HS-5 (cell line): ENCODE data around the gene HGS.

ENCODE experiments used
- DNase-seq: peaks from one replicate; pipeline ENCODE4 v3.0.0-alpha.2; 2012; ENCODE audit warnings: low read depth

The HGS gene, protein sequence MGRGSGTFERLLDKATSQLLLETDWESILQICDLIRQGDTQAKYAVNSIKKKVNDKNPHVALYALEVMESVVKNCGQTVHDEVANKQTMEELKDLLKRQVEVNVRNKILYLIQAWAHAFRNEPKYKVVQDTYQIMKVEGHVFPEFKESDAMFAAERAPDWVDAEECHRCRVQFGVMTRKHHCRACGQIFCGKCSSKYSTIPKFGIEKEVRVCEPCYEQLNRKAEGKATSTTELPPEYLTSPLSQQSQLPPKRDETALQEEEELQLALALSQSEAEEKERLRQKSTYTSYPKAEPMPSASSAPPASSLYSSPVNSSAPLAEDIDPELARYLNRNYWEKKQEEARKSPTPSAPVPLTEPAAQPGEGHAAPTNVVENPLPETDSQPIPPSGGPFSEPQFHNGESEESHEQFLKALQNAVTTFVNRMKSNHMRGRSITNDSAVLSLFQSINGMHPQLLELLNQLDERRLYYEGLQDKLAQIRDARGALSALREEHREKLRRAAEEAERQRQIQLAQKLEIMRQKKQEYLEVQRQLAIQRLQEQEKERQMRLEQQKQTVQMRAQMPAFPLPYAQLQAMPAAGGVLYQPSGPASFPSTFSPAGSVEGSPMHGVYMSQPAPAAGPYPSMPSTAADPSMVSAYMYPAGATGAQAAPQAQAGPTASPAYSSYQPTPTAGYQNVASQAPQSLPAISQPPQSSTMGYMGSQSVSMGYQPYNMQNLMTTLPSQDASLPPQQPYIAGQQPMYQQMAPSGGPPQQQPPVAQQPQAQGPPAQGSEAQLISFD

GRCh38 chr17:81683584-81684441 lies at the start of gene HGS, which contains the start of gene ARL16:
Gene HGS (plus strand): TSS chr17:81684011. CDS start chr17:81684067, 56 bp downstream.
Gene ARL16 (minus strand): TSS chr17:81683797. CDS start chr17:81683753, 44 bp downstream.
- peak; percentile 99 for DNase-seq

DNA sequence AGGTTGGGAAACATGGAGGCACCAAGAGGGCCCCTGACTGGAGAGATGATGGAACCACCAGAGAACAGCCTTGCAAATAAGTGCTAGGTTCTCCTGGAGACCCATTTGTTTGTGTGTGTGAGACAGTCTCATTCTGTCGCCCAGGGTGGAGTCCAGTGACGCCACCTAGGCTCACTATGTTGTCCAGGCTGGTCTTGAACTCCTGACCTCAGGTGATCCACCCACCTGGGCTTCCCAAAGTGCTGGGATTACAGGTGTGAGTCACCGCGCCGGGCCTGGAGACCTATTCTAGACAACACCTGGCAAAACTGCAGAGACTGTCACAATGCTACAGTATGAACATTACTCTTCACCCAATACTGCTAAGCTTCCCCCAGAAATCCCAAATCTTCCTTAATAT lies 48.4 kb upstream of the HGS start:
- no peak for DNase-seq

- DNase-seq, result no peak
Observed at GRCh38 chr17:81635973-81636504, 47.8 kb upstream of the HGS start.

DNA sequence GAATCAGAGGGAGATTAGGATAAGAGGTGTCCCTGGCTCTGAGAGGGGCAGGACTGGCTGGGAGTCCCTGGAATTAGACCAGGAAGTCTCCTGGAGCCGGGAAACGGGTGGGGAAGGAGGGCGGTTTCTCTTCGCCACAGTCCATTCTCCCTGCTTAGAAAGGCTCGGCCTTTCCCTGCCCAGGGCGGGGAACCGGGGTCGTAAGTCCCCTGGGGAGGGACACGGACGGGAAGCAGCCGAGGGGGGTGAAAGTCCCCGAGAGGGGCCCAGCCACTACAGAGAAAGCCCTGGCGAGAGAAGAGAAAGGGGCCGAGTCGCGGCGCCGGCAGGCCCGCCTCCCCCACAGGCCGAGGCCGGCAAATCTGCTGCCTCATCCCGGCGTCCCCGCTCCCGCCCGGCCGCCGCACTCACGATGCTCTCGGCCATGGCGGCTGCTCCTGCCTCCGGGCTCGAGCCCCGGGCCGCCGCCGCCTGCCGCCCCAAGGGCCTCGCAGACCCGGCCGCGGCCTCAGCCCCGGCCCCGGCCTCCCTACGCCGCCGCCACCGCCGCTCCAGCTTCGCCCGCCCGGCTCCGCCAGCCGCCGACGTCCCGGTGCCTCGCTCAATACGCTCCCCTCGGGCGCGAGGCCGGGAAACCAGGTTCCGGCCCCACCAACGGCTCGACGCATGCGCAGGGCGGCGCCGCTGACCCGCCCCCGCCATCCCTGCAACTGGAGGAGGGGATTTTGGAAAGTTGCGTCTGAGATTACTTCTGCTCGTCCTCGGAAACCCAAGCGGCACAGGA lies 47.1 kb upstream of the HGS start, which contains the start of the genes NPLOC4 and TSPAN10:
NPLOC4 (minus strand) TSS at position 608 of the 784 bp plus-strand sequence; CDS start at position 426, 182 bp downstream.
TSPAN10 (plus strand) TSS at position 692 of the 784 bp plus-strand sequence. CDS start 5,217 bp downstream, outside the sequence.
- DNase-seq, result peak; percentile 51

DNA sequence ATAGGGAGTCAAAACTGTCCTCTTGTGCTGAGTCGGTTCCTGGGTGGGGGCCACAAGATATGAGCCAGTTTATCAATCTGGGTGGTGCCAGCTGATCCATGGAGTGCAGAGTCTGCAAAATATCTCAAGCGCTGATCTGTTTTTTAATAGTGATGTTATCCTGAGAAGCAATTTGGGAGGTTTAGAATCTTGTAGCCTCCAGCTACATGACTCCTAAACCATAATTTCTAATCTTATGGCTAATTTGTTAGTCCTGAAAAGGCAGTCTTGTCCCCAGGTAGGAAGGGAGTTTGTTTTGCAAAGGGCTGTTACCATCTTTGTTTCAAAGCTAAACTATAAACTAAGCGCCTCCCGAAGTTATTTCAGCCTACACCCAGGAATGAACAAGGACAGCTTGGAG lies 45.1 kb upstream of the HGS start:
- no peak for DNase-seq

- no peak for DNase-seq
Observed at GRCh38 chr17:81640011-81640410, 43.8 kb upstream of the HGS start.

DNA sequence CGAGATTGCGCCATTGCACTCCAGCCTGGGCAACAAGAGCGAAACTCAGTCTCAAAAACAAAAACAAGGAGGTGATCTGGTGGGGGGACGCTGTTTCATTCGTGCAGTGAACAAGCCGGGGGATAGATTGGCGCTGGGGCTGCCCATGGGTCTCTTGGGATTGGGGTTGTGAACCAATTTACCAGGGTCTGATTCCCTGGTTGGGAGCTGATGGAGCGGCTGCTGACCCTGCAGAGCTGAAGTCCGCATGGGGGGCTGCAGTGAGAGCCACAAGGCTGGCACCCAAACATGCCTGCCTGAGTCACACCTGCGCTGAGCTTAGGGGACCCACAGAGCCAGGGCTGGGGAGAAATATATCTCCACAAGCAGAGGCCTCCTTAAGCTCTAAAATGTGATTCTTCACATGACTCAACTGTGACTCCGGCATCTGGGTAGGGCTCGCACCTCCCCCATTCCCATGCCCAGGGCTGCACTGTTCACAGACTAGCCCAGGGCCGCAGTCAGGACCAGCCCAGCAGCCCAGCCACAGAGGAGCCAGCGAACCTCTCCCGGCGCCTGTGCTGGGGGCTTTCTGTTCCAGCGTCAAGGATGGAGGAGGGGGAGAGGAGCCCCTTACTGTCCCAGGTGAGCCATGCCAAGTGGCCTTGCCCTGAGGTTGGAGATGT lies 41.9 kb upstream of the HGS start:
- DNase-seq, result peak; percentile 35

GRCh38 chr17:81644496-81644895 lies 39.3 kb upstream of the HGS start:
- no peak for DNase-seq

DNA sequence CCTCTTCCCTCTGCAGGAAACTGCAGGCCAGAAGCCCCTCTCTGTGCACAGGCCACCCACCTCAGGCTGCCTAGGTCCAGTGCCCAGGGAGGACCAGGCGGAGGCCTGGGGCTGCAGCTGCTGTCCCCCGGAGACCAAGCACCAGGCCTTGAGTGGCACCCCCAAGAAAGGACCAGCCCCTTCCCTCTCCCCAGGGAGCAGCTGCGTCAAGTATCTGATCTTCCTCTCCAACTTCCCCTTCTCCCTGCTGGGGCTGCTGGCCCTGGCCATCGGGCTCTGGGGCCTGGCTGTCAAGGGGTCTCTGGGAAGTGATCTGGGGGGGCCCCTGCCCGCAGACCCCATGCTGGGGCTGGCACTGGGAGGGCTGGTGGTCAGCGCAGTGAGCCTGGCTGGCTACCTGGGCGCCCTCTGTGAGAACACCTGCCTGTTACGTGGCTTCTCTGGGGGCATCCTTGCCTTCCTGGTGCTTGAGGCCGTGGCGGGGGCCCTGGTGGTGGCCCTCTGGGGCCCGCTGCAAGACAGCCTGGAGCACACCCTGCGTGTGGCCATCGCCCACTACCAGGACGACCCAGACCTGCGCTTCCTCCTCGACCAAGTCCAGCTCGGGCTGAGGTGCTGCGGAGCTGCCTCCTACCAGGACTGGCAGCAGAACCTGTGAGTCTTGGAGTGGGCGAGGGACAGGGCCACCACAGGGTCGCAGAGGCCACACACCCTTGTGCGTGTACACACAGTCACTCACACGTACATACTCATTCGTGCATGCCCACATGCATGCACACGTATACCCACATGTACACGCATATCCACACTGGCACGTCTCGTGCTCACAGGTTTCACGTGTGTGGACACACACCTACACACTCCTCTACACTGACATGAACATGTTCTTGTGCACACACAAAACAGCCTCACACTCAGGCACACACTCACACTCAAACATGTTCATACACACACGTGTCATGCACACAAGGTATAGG lies 38.5 kb upstream of the HGS start:
- DNase-seq, result no peak

DNA sequence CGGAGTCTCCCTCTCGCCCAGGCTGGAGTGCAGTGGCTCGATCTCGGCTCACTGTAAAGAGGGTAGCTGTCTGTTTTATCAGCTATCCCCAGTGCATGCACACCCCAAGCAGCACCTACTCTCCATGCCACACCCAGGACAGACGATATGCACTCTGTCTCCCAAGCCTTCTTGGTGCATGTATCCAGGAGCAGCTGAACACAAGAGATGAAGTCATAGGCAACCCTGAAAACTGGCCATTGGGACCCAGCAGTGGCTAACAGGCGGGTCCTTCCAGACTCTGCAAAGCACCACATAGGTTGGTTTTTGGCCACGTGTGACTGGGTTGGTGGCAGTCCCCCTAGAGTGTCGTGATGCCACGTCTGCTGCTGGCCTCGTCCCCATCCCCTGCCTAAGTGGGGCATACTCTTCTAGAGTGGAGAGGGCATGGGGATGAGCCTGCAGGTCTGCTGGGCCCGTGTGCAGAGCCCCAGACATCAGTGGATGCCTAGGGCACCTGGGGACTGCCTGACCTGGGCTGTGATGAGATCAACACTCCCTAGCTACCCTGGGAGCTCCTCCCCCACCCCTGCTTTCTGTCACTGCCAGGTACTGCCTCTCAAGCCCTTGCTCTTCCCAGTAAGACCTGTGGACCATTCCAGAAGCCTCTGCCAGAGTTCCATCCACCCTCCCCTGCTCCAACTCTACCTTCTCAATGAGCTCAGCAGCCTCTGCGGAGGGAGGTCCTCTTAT lies 36.8 kb upstream of the HGS start:
- DNase-seq, result no peak

GRCh38 chr17:81647640-81648012 lies 36.2 kb upstream of the HGS start:
- DNase-seq, result no peak

- DNase-seq, result no peak
Observed at GRCh38 chr17:81648013-81648706, 35.7 kb upstream of the HGS start.

DNA sequence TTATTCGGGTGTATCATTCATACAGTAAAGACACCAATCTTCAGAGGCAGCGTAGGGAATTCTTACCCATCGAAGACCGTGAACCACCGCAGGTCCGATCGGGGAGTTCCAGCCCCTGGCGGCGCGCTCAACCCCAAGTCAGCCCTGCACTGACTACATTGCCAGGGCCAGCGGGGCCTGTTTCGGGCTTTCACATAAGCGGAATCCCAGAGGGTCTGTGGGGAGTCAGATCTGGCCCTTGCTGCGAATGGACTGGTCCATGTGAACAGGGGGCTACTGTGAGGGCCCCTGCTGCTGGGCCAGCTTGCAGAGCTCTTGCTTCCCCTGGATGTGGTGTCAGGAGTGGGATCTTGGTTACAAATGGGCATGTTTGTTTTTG lies 35.1 kb upstream of the HGS start:
- no peak for DNase-seq

- no peak for DNase-seq
Observed at GRCh38 chr17:81650951-81651350, 32.9 kb upstream of the HGS start.

DNA sequence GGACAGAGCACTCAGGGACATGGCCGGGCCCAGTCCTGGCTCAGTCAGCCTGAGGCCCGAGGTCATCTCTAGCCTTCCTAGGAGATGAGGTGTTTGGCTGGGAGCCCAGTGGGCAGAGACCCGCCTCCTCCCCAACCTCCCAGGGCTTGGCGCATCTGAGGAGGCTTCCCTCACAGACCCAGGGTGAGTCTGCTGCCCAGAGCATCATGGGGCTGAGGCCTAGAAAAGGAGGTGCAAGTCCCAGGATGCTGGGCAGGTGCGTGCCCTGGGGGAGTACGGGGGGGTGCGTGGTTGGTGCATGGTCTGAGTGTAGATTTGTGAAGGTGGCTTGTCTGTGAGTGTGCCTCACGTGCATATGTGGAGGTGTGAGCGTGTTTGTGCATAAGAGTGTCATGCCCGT lies 32.1 kb upstream of the HGS start:
- DNase-seq, result peak; percentile 71

- no peak for DNase-seq
Observed at GRCh38 chr17:81652906-81653771, 30.7 kb upstream of the HGS start.
